Peyer's patch (tissue), 4 donors: ENCODE results near the gene GCC1.

ENCODE experiments used
- POLR2A ChIP-seq, 2 donors: fragments of 450-650 bp; IDR thresholded peaks; one replicate each; pipeline ENCODE4 v1.5.1; 2017; ENCODE audit warnings: antibody characterized with exemption in 2 of 2, mild to moderate bottlenecking in 2 of 2, moderate library complexity in 2 of 2
- TF ChIP-seq, protein P1 (sequence below), 6 experiments: fragments of 450-650 bp in 4 of 6; fragments of 200-600 bp in 2 of 6; sonication (generic) in 1 of 6; IDR thresholded peaks; one replicate each; pipeline ENCODE4 v1.5.1; 2017 to 2019; ENCODE audit warnings: antibody characterized with exemption in 6 of 6, mild to moderate bottlenecking in 3 of 6, moderate library complexity in 1 of 6

DNA sequence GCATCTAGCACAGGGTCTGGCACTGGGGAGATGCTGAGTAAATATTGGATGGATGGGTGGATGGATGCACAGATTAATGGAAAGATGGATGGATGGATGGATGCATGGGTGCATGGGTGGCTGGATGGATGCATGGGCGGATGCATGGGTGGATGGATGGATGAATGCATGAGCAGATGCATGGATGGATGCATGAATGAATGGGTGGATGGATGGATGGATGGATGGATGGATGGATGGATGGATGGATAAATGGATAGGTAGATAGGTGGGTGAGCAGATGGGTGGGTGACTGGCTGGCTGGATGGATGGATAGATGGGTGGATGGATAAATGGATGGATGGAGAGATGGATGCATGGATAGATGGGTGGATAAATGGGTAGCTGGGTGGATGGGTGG is 26.9 kb upstream of the GCC1 start:
- TF ChIP-seq, protein P1, sequence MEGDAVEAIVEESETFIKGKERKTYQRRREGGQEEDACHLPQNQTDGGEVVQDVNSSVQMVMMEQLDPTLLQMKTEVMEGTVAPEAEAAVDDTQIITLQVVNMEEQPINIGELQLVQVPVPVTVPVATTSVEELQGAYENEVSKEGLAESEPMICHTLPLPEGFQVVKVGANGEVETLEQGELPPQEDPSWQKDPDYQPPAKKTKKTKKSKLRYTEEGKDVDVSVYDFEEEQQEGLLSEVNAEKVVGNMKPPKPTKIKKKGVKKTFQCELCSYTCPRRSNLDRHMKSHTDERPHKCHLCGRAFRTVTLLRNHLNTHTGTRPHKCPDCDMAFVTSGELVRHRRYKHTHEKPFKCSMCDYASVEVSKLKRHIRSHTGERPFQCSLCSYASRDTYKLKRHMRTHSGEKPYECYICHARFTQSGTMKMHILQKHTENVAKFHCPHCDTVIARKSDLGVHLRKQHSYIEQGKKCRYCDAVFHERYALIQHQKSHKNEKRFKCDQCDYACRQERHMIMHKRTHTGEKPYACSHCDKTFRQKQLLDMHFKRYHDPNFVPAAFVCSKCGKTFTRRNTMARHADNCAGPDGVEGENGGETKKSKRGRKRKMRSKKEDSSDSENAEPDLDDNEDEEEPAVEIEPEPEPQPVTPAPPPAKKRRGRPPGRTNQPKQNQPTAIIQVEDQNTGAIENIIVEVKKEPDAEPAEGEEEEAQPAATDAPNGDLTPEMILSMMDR (IDR thresholded peaks at IDR 0.05): no peak
- no peak for TF ChIP-seq POLR2A (IDR thresholded peaks at IDR 0.05)
